Astrocyte (in vitro differentiated cells and primary cell): ENCODE measurements around the gene NEUROD1. TPM values are rescaled to one million over a fixed set of nuclear protein-coding genes. Genes with fewer than 3 reads are reported as not detected.

Experiments used
- DNase-seq: peaks from one replicate; pipeline ENCODE4 v3.0.0-alpha.2; 2010; ENCODE audit warnings: low read depth
- FAIRE-seq: peaks from 2 replicates; lab custom pipeline; 2011; peaks lifted over from hg19 to GRCh38; lab: Jason Lieb, UNC
- H2AFZ ChIP-seq: 2 replicates; pipeline ENCODE4 v1.6.0; 2012; ENCODE audit warnings: low read depth, low read length, inconsistent platforms
- H3K27ac ChIP-seq: 2 replicates; pipeline ENCODE4 v1.5.1; 2011; ENCODE audit warnings: low read depth, low read length, inconsistent platforms
- H3K27me3 ChIP-seq: 2 replicates; pipeline ENCODE4 v1.6.0; 2011; ENCODE audit warnings: low read length, inconsistent platforms; ENCODE audit not compliant: insufficient read depth
- H3K36me3 ChIP-seq: 2 replicates; pipeline ENCODE4 v1.5.1; 2011; ENCODE audit warnings: low read length, inconsistent platforms; ENCODE audit not compliant: insufficient read depth
- H3K4me1 ChIP-seq: 2 replicates; pipeline ENCODE4 v1.5.1; 2011; ENCODE audit warnings: low read length, inconsistent platforms; ENCODE audit not compliant: insufficient read depth
- H3K4me2 ChIP-seq: 2 replicates; pipeline ENCODE4 v1.6.0; 2012; ENCODE audit warnings: low read length, inconsistent platforms
- H3K4me3 ChIP-seq: 2 replicates; pipeline ENCODE4 v1.5.1; 2011; ENCODE audit warnings: low read depth, mild to moderate bottlenecking, low read length, inconsistent platforms; ENCODE audit not compliant: insufficient read depth
- H3K79me2 ChIP-seq: 2 replicates; pipeline ENCODE4 v1.6.0; 2012; ENCODE audit warnings: mild to moderate bottlenecking, low read length, inconsistent platforms; ENCODE audit not compliant: insufficient read depth
- H3K9ac ChIP-seq: 2 replicates; pipeline ENCODE4 v1.6.0; 2012; ENCODE audit warnings: mild to moderate bottlenecking, low read length, inconsistent platforms
- H3K9me3 ChIP-seq: 2 replicates; pipeline ENCODE4 v1.5.1; 2012; ENCODE audit warnings: low read depth, mild to moderate bottlenecking, low read length, inconsistent platforms; ENCODE audit not compliant: insufficient read depth
- H4K20me1 ChIP-seq: 2 replicates; pipeline ENCODE4 v1.6.0; 2012; ENCODE audit warnings: low read length, inconsistent platforms; ENCODE audit not compliant: insufficient read depth
- H3K27ac Mint-ChIP-seq: one replicate; pipeline ENCODE4 v1.8.0; 2021; ENCODE audit warnings: mild to moderate bottlenecking, mixed read lengths; ENCODE audit not compliant: unreplicated experiment
- H3K27me3 Mint-ChIP-seq: one replicate; pipeline ENCODE4 v1.8.0; 2021; ENCODE audit warnings: low read depth, mixed read lengths; ENCODE audit not compliant: unreplicated experiment
- H3K36me3 Mint-ChIP-seq: one replicate; pipeline ENCODE4 v1.8.0; 2021; ENCODE audit warnings: low read depth, mixed read lengths; ENCODE audit not compliant: unreplicated experiment
- H3K4me1 Mint-ChIP-seq: one replicate; pipeline ENCODE4 v1.8.0; 2021; ENCODE audit warnings: low read depth, mixed read lengths; ENCODE audit not compliant: unreplicated experiment
- H3K4me3 Mint-ChIP-seq: one replicate; pipeline ENCODE4 v1.8.0; 2021; ENCODE audit warnings: mild to moderate bottlenecking, moderate library complexity, mixed read lengths; ENCODE audit not compliant: unreplicated experiment
- H3K9me3 Mint-ChIP-seq: one replicate; pipeline ENCODE4 v1.8.0; 2021; ENCODE audit warnings: mild to moderate bottlenecking, mixed read lengths; ENCODE audit not compliant: unreplicated experiment
- EZH2 ChIP-seq: IDR thresholded peaks from 2 replicates; pipeline ENCODE4 v1.6.1; 2012; ENCODE audit warnings: mild to moderate bottlenecking, low read length, inconsistent platforms; ENCODE audit not compliant: insufficient read depth
- total RNA-seq: library from RNA; stranded (reverse); gene quantifications from 2 replicates; pipeline ENCODE4 v1.2.1, GENCODE V29; 2021
- TF ChIP-seq, protein P1 (sequence below): IDR thresholded peaks from 2 replicates; pipeline ENCODE4 v1.5.1; 2011; ENCODE audit warnings: low read depth, mild to moderate bottlenecking, inconsistent platforms, low read length, moderate library complexity; ENCODE audit not compliant: insufficient read depth

NEUROD1 gene
- total RNA-seq, 1 donor from 2014 or later, result not detected

DNA sequence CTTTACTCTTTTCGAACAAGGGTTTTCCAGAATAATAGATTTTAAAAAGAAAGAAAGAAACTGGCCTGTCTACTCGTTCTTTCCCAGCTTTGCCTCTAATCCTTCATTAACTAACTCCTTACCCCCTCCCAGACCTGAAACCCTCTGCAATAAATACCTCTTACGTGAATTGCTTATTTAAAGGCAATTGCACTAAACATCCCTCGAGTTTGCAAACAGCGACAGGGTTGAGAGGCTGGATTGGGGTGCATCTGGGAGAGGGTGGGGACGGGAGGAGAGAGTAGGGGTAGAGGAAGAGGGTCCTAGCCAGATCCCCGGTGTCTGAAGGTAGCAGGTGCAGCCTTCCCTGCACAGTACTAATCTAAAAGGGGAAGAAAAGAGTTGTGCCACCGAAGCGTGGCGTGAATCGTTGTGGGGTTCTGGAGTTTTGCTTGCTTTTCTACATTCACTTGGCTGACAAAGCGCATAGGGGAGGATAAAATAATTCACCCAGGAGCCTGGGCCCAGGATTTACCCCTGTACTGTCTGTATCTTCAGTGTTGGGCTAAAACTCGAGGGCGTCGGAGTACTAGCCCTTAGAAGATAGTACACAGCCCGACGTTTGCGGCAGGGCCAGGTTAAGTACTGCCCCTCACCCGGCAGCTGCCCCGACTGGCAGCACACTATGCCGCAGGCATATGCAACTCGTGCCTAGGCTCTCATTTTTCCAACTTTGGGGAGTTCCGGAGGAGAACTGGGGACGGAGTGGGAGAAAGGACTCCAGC, 1.9 kb upstream of the NEUROD1 start:
- Mint-ChIP-seq H3K27ac (peak overlapping the region; percentile 43), H3K4me1 (peaks cover 4% of the 10 kb centered on the region), H3K36me3 (no peaks in the 10 kb centered on the region), H3K27me3 (peaks cover 90% of the 10 kb centered on the region), H3K9me3 (peaks cover 36% of the 10 kb centered on the region), H3K4me3 (no peak overlapping the region)
- Histone ChIP-seq H3K9ac (no peak overlapping the region), H3K4me3 (no peak overlapping the region), H3K27ac (no peak overlapping the region), H4K20me1 (no peaks in the 10 kb centered on the region), H3K4me1 (peaks cover 11% of the 10 kb centered on the region), H3K4me2 (no peak overlapping the region), H3K27me3 (peaks cover 89% of the 10 kb centered on the region), H3K9me3 (peaks cover 4% of the 10 kb centered on the region), H3K79me2 (no peaks in the 10 kb centered on the region), H2AFZ (no peak overlapping the region), H3K36me3 (no peaks in the 10 kb centered on the region)
- TF ChIP-seq, protein P1, sequence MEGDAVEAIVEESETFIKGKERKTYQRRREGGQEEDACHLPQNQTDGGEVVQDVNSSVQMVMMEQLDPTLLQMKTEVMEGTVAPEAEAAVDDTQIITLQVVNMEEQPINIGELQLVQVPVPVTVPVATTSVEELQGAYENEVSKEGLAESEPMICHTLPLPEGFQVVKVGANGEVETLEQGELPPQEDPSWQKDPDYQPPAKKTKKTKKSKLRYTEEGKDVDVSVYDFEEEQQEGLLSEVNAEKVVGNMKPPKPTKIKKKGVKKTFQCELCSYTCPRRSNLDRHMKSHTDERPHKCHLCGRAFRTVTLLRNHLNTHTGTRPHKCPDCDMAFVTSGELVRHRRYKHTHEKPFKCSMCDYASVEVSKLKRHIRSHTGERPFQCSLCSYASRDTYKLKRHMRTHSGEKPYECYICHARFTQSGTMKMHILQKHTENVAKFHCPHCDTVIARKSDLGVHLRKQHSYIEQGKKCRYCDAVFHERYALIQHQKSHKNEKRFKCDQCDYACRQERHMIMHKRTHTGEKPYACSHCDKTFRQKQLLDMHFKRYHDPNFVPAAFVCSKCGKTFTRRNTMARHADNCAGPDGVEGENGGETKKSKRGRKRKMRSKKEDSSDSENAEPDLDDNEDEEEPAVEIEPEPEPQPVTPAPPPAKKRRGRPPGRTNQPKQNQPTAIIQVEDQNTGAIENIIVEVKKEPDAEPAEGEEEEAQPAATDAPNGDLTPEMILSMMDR, result no peak
- TF ChIP-seq EZH2, result no peak
- DNase-seq (no peak), FAIRE-seq (no peak)

DNA sequence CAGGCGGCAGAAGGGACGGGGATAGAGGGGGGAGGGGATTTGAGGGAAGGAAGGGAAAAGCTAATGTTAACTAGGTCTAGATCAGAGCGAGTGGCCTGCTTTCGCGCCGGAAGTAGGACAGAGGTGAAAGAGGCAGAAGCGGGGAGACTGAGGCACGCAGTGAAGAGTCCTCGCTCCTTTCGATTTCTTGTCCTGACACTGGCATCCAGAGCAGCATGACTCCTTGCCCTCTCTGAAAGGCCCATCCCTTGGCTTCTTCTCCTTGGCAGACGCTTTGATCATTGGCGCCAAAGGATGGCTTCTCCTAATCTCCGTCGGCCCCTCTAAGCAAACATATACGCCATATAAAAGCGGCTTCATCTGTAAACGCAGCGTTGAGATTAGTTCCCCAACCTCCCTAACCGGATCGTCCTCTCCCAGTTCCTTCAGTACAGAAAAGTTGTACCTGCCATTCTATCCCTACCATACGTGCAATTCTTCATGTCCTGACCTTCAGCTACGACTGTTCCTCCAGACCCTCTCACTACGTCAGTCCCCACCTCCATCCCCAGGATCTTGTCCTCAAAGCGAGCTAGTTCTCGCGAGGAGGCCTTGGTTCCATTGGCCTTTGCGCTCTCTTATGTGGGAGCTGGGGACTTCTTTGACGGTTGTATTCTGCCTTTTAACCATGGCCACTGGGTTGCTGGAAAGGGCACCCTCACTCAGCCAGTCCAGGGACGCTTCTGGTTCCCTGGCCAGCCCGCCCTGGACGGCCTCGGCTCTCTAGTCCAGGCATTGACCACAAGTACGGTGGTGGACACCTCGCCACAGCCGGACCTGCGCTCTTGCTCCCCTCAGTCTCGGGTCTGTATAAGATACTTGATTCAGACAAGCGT, 857 bp upstream of the NEUROD1 start:
- Histone ChIP-seq H3K4me1 (peaks cover 11% of the 10 kb centered on the region), H3K9ac (no peak overlapping the region), H2AFZ (no peak overlapping the region), H3K36me3 (no peaks in the 10 kb centered on the region), H4K20me1 (no peaks in the 10 kb centered on the region), H3K27me3 (peaks cover 81% of the 10 kb centered on the region), H3K4me2 (peak overlapping the region; percentile 65), H3K4me3 (peak overlapping the region; percentile 1), H3K79me2 (no peaks in the 10 kb centered on the region), H3K9me3 (peaks cover 4% of the 10 kb centered on the region), H3K27ac (no peak overlapping the region)
- Mint-ChIP-seq H3K36me3 (no peaks in the 10 kb centered on the region), H3K9me3 (peaks cover 36% of the 10 kb centered on the region), H3K27me3 (peaks cover 86% of the 10 kb centered on the region), H3K4me1 (peaks cover 4% of the 10 kb centered on the region), H3K4me3 (no peak overlapping the region), H3K27ac (peak overlapping the region; percentile 41)
- TF ChIP-seq EZH2, result peak; percentile 51
- TF ChIP-seq, protein P1, result no peak
- FAIRE-seq, result no peak
- DNase-seq, result no peak
